Activated CD4-positive, CD25-positive, alpha-beta regulatory T cell treated with anti-CD3 and anti-CD28 coated beads, Interleukin-2, amount 50 U/mL, for 16 hours (primary cell): ENCODE results near the gene AHRR.
A peak's percentile ranks its signal among the peaks of the same experiment; 100 is the strongest.
"Not testable (repeated sequence)": the region's sequence is repeated elsewhere in the genome, so short reads cannot be mapped to it uniquely, and the experiment has no call there.

ENCODE experiments used
- DNase-seq: peaks from one replicate; pipeline ENCODE4 v3.0.0-alpha.2; 2020; ENCODE audit warnings: low read depth, low spot score

Gene AHRR

GRCh38 chr5:377326-377981 is 55.9 kb downstream of the AHRR start:
- no peak for DNase-seq

GRCh38 chr5:378301-378891 is 56.9 kb downstream of the AHRR start:
- no peak for DNase-seq

GRCh38 chr5:378976-379742 is 57.6 kb downstream of the AHRR start:
- no peak for DNase-seq

- no peak for DNase-seq
These were observed 59.3 kb downstream of the AHRR start for GRCh38 chr5:380701-381309.

GRCh38 chr5:383066-383465 is 61.6 kb downstream of the AHRR start:
- no peak for DNase-seq

- no peak for DNase-seq
These were observed 62.1 kb downstream of the AHRR start for GRCh38 chr5:383621-384020.

GRCh38 chr5:384576-384975 is 63.1 kb downstream of the AHRR start:
- not testable (repeated sequence) for DNase-seq

GRCh38 chr5:385321-385720 is 63.8 kb downstream of the AHRR start:
- DNase-seq: no peak

GRCh38 chr5:386432-387341 is 65.2 kb downstream of the AHRR start:
- no peak for DNase-seq

GRCh38 chr5:387491-388265 is 66.2 kb downstream of the AHRR start:
- no peak for DNase-seq

GRCh38 chr5:388266-389196 is 67.0 kb downstream of the AHRR start:
- DNase-seq: no peak

GRCh38 chr5:389197-389821 is 67.8 kb downstream of the AHRR start:
- DNase-seq: no peak

- no peak for DNase-seq
These were observed 68.5 kb downstream of the AHRR start for GRCh38 chr5:389891-390622.

GRCh38 chr5:390623-391491 is 69.3 kb downstream of the AHRR start:
- DNase-seq: no peak

- DNase-seq: peak; percentile 61
These were observed 71.0 kb downstream of the AHRR start for GRCh38 chr5:392431-392988.

GRCh38 chr5:393846-394275 is 72.3 kb downstream of the AHRR start:
- DNase-seq: no peak

GRCh38 chr5:394671-395155 is 73.2 kb downstream of the AHRR start:
- DNase-seq: no peak
